ENCODE results near the gene AP2B1.

AP2B1 gene

GRCh38 chr17:35543856-35544255 is 43.3 kb upstream of the AP2B1 start:
- no peak for DNase-seq (ENCODE audit: low read depth)
- TF ChIP-seq CTCF (IDR thresholded peaks at IDR 0.05; ENCODE audit: control insufficient read depth, extremely low read depth, insufficient read depth): no peak
- no peak overlapping the region for H3K4me3 ChIP-seq (ENCODE audit: low read depth, low read length)

GRCh38 chr17:35545150-35545549 is 42.0 kb upstream of the AP2B1 start:
- H3K4me3 ChIP-seq (ENCODE audit: low read depth, low read length): no peak overlapping the region
- TF ChIP-seq CTCF (IDR thresholded peaks at IDR 0.05; ENCODE audit: control insufficient read depth, extremely low read depth, insufficient read depth): no peak
- no peak for DNase-seq (ENCODE audit: low read depth)

- no peak for TF ChIP-seq CTCF (IDR thresholded peaks at IDR 0.05; ENCODE audit: control insufficient read depth, extremely low read depth, insufficient read depth)
- H3K4me3 ChIP-seq (ENCODE audit: low read depth, low read length): no peak overlapping the region
- DNase-seq (ENCODE audit: low read depth): no peak
Measured at GRCh38 chr17:35546487-35546886, 40.6 kb upstream of the AP2B1 start.

- TF ChIP-seq CTCF (IDR thresholded peaks at IDR 0.05; ENCODE audit: control insufficient read depth, extremely low read depth, insufficient read depth): no peak
- no peak for DNase-seq (ENCODE audit: low read depth)
- no peak overlapping the region for H3K4me3 ChIP-seq (ENCODE audit: low read depth, low read length)
Measured at GRCh38 chr17:35548208-35548810, 38.8 kb upstream of the AP2B1 start.

GRCh38 chr17:35548978-35549377 is 38.1 kb upstream of the AP2B1 start:
- no peak overlapping the region for H3K4me3 ChIP-seq (ENCODE audit: low read depth, low read length)

GRCh38 chr17:35553310-35553709 is 33.8 kb upstream of the AP2B1 start:
- TF ChIP-seq CTCF (IDR thresholded peaks at IDR 0.05; ENCODE audit: control insufficient read depth, extremely low read depth, insufficient read depth): no peak
- no peak for DNase-seq (ENCODE audit: low read depth)
- no peak overlapping the region for H3K4me3 ChIP-seq (ENCODE audit: low read depth, low read length)

More at GRCh38 chr17:35548978-35549377, 38.1 kb upstream of the AP2B1 start:
- DNase-seq (ENCODE audit: low read depth): no peak
- TF ChIP-seq CTCF (IDR thresholded peaks at IDR 0.05; ENCODE audit: control insufficient read depth, extremely low read depth, insufficient read depth): no peak

- H3K4me3 ChIP-seq (ENCODE audit: low read depth, low read length): no peak overlapping the region
- no peak for TF ChIP-seq CTCF (IDR thresholded peaks at IDR 0.05; ENCODE audit: control insufficient read depth, extremely low read depth, insufficient read depth)
Measured at GRCh38 chr17:35554668-35555067, 32.5 kb upstream of the AP2B1 start.

More at GRCh38 chr17:35554668-35555067, 32.5 kb upstream of the AP2B1 start:
- DNase-seq (ENCODE audit: low read depth): no peak
